K562 (cell line): ENCODE measurements around the gene NOTO. TPM values are rescaled to one million over a fixed set of nuclear protein-coding genes. Genes with fewer than 3 reads are reported as not detected.

ENCODE experiments used
- CREB3L1 ChIP-seq: fragments of 450-650 bp; IDR thresholded peaks from 2 replicates; pipeline ENCODE4 v1.6.1; 2014; ENCODE audit warnings: low read depth, mild to moderate bottlenecking, moderate library complexity, borderline replicate concordance
- E2F4 ChIP-seq: sonication (generic); formaldehyde crosslinking; IDR thresholded peaks from 2 replicates; pipeline ENCODE4 v1.8.0; 2022; ENCODE audit warnings: mild to moderate bottlenecking, low read depth, missing genetic modification reagents
- E2F8 ChIP-seq: fragments of 450-650 bp; IDR thresholded peaks from 2 replicates; pipeline ENCODE4 v1.7.1; 2018; ENCODE audit warnings: mild to moderate bottlenecking, low read depth; ENCODE audit not compliant: partially characterized antibody
- E4F1 ChIP-seq: fragments of 250-450 bp; sonication (Bioruptor Pico); IDR thresholded peaks from 2 replicates; pipeline ENCODE4 v1.5.0; 2021; ENCODE audit warnings: mild to moderate bottlenecking, borderline replicate concordance
- ETS1 ChIP-seq: conservative IDR thresholded peaks from 2 replicates; pipeline ENCODE4 v1.6.1; 2011; ENCODE audit warnings: low read depth, mild to moderate bottlenecking, low read length; ENCODE audit not compliant: control insufficient read depth
- EWSR1 ChIP-seq: fragments of 450-650 bp; IDR thresholded peaks from 2 replicates; pipeline ENCODE4 v1.6.1; 2018; ENCODE audit warnings: borderline replicate concordance, mild to moderate bottlenecking, low read depth, moderate library complexity; ENCODE audit not compliant: partially characterized antibody
- HMGN3 ChIP-seq: IDR thresholded peaks from 2 replicates; pipeline ENCODE4 v1.6.1; 2011; ENCODE audit warnings: borderline replicate concordance, low read depth, mild to moderate bottlenecking, mixed read lengths, low read length; ENCODE audit not compliant: insufficient read length; ENCODE audit errors: extremely low read depth
- NCOA6 ChIP-seq: fragments of 450-650 bp; IDR thresholded peaks from 2 replicates; pipeline ENCODE4 v1.6.1; 2017; ENCODE audit warnings: mild to moderate bottlenecking
- SMARCA4 ChIP-seq: fragments of 450-650 bp; IDR thresholded peaks from 2 replicates; pipeline ENCODE4 v1.6.1; 2016
- STAT5A ChIP-seq: IDR thresholded peaks from 2 replicates; pipeline ENCODE4 v1.6.1; 2012; ENCODE audit warnings: low read length, inconsistent platforms, borderline replicate concordance
- ZBTB8A ChIP-seq: fragments of 450-650 bp; IDR thresholded peaks from 2 replicates; pipeline ENCODE4 v1.6.1; 2018; ENCODE audit warnings: mild to moderate bottlenecking, moderate library complexity; ENCODE audit not compliant: partially characterized antibody
- ZHX1 ChIP-seq: fragments of 150-350 bp; conservative IDR thresholded peaks from 2 replicates; pipeline ENCODE4 v1.6.1; 2014; ENCODE audit warnings: low read length
- ZNF224 ChIP-seq: sonication (generic); formaldehyde crosslinking; IDR thresholded peaks from 2 replicates; pipeline ENCODE4 v1.8.0; 2022; ENCODE audit warnings: mild to moderate bottlenecking, missing genetic modification reagents
- polyA plus RNA-seq, 8 experiments: library from polyadenylated mRNA; depleted of rRNA in 4 of 8; stranded (reverse) in 5 of 8; unstranded in 3 of 8; fragments of >200 nt; fragmentation: Nextera tagmentation in 2 of 8; fragmentation: Illumina TruSeq in 1 of 8; extraction: Ambion mirVana in 2 of 8; extraction: Trizol in 1 of 8; gene quantifications; 2 replicates each; pipeline versions ENCODE4 v1.2.1 to v1.2.3, GENCODE V29; 2011 to 2014; ENCODE audit warnings: inconsistent platforms in 1 of 8, missing spikeins in 1 of 8
- total RNA-seq, 7 experiments: library from RNA; depleted of rRNA in 6 of 7; stranded (reverse); fragments of >200 nt in 6 of 7; fragmentation: Illumina TruSeq in 2 of 7; extraction: Trizol in 2 of 7; gene quantifications; 2 replicates each; pipeline versions ENCODE4 v1.2.1 to v1.2.3, GENCODE V29; 2011 to 2021; ENCODE audit warnings: low replicate concordance in 1 of 7

Gene NOTO
- total and polyA plus RNA-seq, 9 of the 15 experiments (the other 6 are each of a cell fraction or from before 2014, with no cell fraction given), result not detected

- TF ChIP-seq E2F8, result peak; percentile 28
- TF ChIP-seq STAT5A, result no peak; the same call in 1 of the 2 replicates
- TF ChIP-seq ETS1, result no peak; the same call in 1 of the 2 replicates
- no peak for TF ChIP-seq ZBTB8A
- TF ChIP-seq E4F1, result no peak
- no peak; the same call in 1 of the 2 replicates for TF ChIP-seq SMARCA4
- peak; percentile 69; the same call in 1 of the 2 replicates for TF ChIP-seq CREB3L1
- no peak for TF ChIP-seq E2F4 (CRISPR knock-in tag)
- TF ChIP-seq NCOA6, result no peak
- TF ChIP-seq EWSR1, result no peak
- no peak for TF ChIP-seq ZNF224 (CRISPR knock-in tag)
- TF ChIP-seq HMGN3, result no peak
- TF ChIP-seq ZHX1, result no peak; the same call in 1 of the 2 replicates
Observed at GRCh38 chr2:73233932-73234832, 31.8 kb downstream of the NOTO start, which contains the start of gene CCT7 (continued).
